ENCODE results near the gene ZMYND8. TPM values are rescaled to one million over a fixed set of nuclear protein-coding genes. Genes with fewer than 3 reads are reported as not detected.

Gene ZMYND8
- polyA plus RNA-seq, 1 donor from 2014 or later, result 16.8 TPM

DNA sequence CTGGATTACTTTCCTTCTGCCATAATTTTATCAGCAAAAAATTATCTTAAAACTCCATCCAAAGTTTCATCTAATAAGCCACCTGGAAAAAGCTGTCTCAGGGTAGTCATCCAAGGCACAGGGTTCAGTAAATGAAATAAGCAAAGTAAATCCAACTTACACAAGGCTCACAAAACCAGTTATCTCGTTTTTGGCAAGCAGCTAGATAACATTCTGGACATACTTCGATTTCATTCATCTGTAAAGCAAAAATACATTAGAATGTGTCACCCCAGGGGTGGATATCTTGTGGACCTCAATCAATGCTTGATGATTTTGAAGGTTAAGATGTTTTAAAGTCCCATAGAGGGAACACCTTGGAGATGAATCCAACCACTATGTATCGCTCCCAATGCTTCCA lies 73.1 kb downstream of the ZMYND8 start:
- Histone ChIP-seq H3K27ac (ENCODE audit: low read length) (no peak overlapping the region), H3K36me3 (ENCODE audit: insufficient read depth, low read length) (no peaks in the 10 kb centered on the region), H3K79me2 (replicated peaks; ENCODE audit: insufficient read depth, low read length) (no peaks in the 10 kb centered on the region)

DNA sequence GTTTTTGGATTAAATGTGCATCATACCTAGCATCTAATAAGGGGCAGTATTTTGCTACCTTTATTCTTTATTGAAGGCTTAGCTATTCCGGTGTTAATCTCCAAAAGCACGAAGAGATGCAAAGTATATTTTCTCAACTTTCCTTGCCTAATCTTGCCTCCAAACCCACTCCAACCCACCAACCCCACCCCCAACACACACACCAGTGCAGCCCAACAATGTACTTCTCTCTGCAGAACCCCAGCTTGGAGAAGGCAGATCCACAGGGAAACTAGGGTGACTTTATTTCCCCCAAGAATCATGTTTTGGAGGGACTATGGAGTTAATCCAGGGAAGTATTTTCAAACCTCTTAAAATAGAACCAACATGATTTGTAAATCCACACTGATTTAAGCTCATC lies 73.6 kb downstream of the ZMYND8 start:
- Histone ChIP-seq H3K9ac (ENCODE audit: low read length) (no peak overlapping the region), H3K36me3 (ENCODE audit: insufficient read depth, low read length) (no peaks in the 10 kb centered on the region), H3F3A (ENCODE audit: insufficient read depth, low read length, poor library complexity, severe bottlenecking) (peaks cover 4% of the 10 kb centered on the region), H3K4me2 (ENCODE audit: low read length) (no peak overlapping the region), H3K27ac (ENCODE audit: low read length) (no peak overlapping the region), H2AFZ (ENCODE audit: low read depth, low read length) (no peak overlapping the region), H3K4me3 (ENCODE audit: low read length) (no peak overlapping the region), H3K9me2 (ENCODE audit: insufficient read depth, low read length) (no peaks in the 10 kb centered on the region), H3K27me3 (ENCODE audit: insufficient read depth, low read depth, low read length) (no peaks in the 10 kb centered on the region), H4K20me1 (ENCODE audit: insufficient read depth) (no peaks in the 10 kb centered on the region), H3K79me2 (replicated peaks; ENCODE audit: insufficient read depth, low read length) (no peaks in the 10 kb centered on the region), H3K9me3 (ENCODE audit: low read length) (no peaks in the 10 kb centered on the region)
- no peak for TF ChIP-seq POLR2AphosphoS5 (IDR thresholded peaks at IDR 0.05)
- no peak for TF ChIP-seq MXI1 (conservative IDR thresholded peaks at IDR 0.05; ENCODE audit: poor library complexity, severe bottlenecking)
- TF ChIP-seq REST (IDR thresholded peaks at IDR 0.05; ENCODE audit: borderline replicate concordance), result no peak
- no peak for TF ChIP-seq TAF1 (IDR thresholded peaks at IDR 0.05; ENCODE audit: low read depth)
- TF ChIP-seq, protein P1, sequence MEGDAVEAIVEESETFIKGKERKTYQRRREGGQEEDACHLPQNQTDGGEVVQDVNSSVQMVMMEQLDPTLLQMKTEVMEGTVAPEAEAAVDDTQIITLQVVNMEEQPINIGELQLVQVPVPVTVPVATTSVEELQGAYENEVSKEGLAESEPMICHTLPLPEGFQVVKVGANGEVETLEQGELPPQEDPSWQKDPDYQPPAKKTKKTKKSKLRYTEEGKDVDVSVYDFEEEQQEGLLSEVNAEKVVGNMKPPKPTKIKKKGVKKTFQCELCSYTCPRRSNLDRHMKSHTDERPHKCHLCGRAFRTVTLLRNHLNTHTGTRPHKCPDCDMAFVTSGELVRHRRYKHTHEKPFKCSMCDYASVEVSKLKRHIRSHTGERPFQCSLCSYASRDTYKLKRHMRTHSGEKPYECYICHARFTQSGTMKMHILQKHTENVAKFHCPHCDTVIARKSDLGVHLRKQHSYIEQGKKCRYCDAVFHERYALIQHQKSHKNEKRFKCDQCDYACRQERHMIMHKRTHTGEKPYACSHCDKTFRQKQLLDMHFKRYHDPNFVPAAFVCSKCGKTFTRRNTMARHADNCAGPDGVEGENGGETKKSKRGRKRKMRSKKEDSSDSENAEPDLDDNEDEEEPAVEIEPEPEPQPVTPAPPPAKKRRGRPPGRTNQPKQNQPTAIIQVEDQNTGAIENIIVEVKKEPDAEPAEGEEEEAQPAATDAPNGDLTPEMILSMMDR (IDR thresholded peaks at IDR 0.05; ENCODE audit: poor library complexity, severe bottlenecking), result no peak
- TF ChIP-seq EP300 (conservative IDR thresholded peaks at IDR 0.05; ENCODE audit: poor library complexity, severe bottlenecking), result no peak

More for the DNA sequence above, 73.1 kb downstream of the ZMYND8 start:
- no peaks in the 10 kb centered on the region for H3K9me2 ChIP-seq (ENCODE audit: insufficient read depth, low read length)
- no peaks in the 10 kb centered on the region for H3K9me3 ChIP-seq (ENCODE audit: low read length)
- TF ChIP-seq TAF1 (IDR thresholded peaks at IDR 0.05; ENCODE audit: low read depth) (no peak), EP300 (conservative IDR thresholded peaks at IDR 0.05; ENCODE audit: poor library complexity, severe bottlenecking) (no peak), EZH2 (IDR thresholded peaks at IDR 0.05; ENCODE audit: borderline replicate concordance, insufficient read depth, low read length, poor library complexity, severe bottlenecking) (no peak), MXI1 (conservative IDR thresholded peaks at IDR 0.05; ENCODE audit: poor library complexity, severe bottlenecking) (no peak), POLR2AphosphoS5 (IDR thresholded peaks at IDR 0.05) (no peak), SMC3 (conservative IDR thresholded peaks at IDR 0.05; ENCODE audit: poor library complexity) (no peak), RAD21 (conservative IDR thresholded peaks at IDR 0.05) (no peak), REST (IDR thresholded peaks at IDR 0.05; ENCODE audit: borderline replicate concordance) (no peak)
- TF ChIP-seq, protein P1 (IDR thresholded peaks at IDR 0.05; ENCODE audit: poor library complexity, severe bottlenecking), result no peak
- peaks cover 4% of the 10 kb centered on the region for H3F3A ChIP-seq (ENCODE audit: insufficient read depth, low read length, poor library complexity, severe bottlenecking)
- no peak overlapping the region for H3K4me3 ChIP-seq (ENCODE audit: low read length)
- H2AFZ ChIP-seq (ENCODE audit: low read depth, low read length), result no peak overlapping the region
- no peaks in the 10 kb centered on the region for H4K20me1 ChIP-seq (ENCODE audit: insufficient read depth)
- no peaks in the 10 kb centered on the region for H3K27me3 ChIP-seq (ENCODE audit: insufficient read depth, low read depth, low read length)
- no peak overlapping the region for H3K4me2 ChIP-seq (ENCODE audit: low read length)
- H3K9ac ChIP-seq (ENCODE audit: low read length), result no peak overlapping the region
